Stomach smooth muscle (tissue), 2 donors: Measurements from ENCODE around the gene IFT20.
"Not testable (repeated sequence)": the region's sequence is repeated elsewhere in the genome, so short reads cannot be mapped to it uniquely, and the experiment has no call there.

Experiments used
- H3K27ac ChIP-seq: one replicate; pipeline ENCODE4 v1.7.0; 2013; ENCODE audit warnings: mild to moderate bottlenecking, low read length, inconsistent platforms
- H3K27me3 ChIP-seq, 2 donors: one replicate each; pipeline ENCODE4 v1.7.0; 2013; ENCODE audit warnings: low read length in 2 of 2; ENCODE audit not compliant: insufficient read depth in 2 of 2, control insufficient read depth in 1 of 2
- H3K36me3 ChIP-seq, 2 donors: one replicate each; pipeline ENCODE4 v1.7.0; 2013; ENCODE audit warnings: low read length in 2 of 2; ENCODE audit not compliant: control insufficient read depth in 2 of 2, insufficient read depth in 2 of 2
- H3K4me1 ChIP-seq: one replicate; pipeline ENCODE4 v1.7.0; 2013; ENCODE audit warnings: low read length; ENCODE audit not compliant: control insufficient read depth, insufficient read depth
- H3K4me3 ChIP-seq, 2 donors: one replicate each; pipeline ENCODE4 v1.7.0; 2013; ENCODE audit warnings: low read length in 2 of 2
- H3K9ac ChIP-seq, 2 donors: one replicate each; pipeline ENCODE4 v1.7.0; 2013; ENCODE audit warnings: low read length in 2 of 2, mild to moderate bottlenecking in 1 of 2
- H3K9me3 ChIP-seq, 2 donors: one replicate each; pipeline ENCODE4 v1.7.0; 2013; ENCODE audit warnings: low read length in 2 of 2; ENCODE audit not compliant: control insufficient read depth in 2 of 2
- donor health status: healthy.
- donor health status: Pancreatic carcinoma.

IFT20 gene

DNA sequence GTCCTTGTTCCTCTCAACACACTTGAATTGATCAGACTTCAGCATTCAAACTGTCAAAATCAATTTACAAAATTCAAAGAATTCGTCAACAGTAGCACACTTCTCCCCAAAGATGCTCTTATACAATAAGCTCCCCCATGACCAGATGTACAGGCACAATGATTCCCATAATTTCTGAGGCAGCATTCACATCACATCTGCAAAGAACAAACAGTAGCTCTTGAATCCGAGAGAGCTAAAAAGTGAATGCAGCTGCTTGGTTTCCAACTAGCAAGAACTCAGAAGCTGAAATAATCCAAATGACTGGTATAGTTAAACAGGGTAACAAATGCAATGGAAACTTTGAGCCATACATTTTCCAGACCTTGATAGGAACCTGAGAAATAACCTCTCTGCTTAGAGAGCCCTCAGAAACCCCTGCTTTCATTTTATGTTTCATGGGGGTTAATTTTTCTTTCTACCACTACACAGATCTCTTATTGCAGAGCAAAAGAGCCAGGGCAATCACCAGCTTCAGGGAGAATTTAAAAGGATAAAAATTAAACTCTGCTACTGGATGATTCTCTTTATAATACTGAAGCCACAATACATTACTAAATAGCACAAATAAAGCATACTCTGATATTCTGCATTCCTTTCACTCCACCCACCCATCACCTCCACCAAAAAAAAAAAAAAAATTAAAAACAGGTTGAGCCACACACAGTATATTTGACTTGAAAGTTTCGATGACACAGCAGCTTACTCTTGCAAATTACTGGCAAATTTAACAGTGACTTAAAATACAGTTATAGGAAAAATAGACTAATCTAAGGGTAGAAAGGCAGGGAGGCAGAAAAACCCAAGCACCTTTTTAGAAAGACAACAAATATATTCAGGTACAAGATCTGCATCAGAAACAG is 39.3 kb downstream of the IFT20 start:
- no peaks in the 10 kb centered on the region for H3K36me3 ChIP-seq
- H3K9me3 ChIP-seq, result no peaks in the 10 kb centered on the region

DNA sequence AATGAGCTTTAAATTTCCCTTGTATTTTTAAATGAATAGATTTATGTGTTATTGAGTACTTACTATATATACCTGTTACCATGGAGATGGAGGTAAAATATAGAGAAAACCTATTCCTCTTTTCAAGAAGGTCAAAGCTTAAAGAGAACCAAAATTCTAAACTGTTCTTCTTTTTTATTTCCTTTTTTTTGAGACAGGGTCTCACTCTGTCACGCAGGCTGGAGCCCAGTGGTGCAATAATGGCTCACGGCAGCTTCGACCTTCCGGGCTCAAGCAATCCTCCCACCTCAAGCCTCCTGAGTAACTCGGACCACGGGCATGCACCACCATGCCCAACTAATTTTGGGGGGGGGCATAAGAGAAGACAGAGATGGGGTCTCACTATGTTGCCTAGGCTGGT is 41.3 kb downstream of the IFT20 start:
- H3K9ac ChIP-seq, result no peak overlapping the region
- H3K27me3 ChIP-seq, result peaks cover 0 to 2% of the 10 kb centered on the region in 2 donors
- no peak overlapping the region for H3K4me3 ChIP-seq
- no peaks in the 10 kb centered on the region for H3K9me3 ChIP-seq
- H3K36me3 ChIP-seq, result no peaks in the 10 kb centered on the region
- no peak overlapping the region for H3K27ac ChIP-seq
- no peaks in the 10 kb centered on the region for H3K4me1 ChIP-seq

More for the DNA sequence above, 39.3 kb downstream of the IFT20 start:
- peaks cover 0 to 2% of the 10 kb centered on the region in 2 donors for H3K27me3 ChIP-seq
- H3K27ac ChIP-seq, result no peak overlapping the region
- no peaks in the 10 kb centered on the region for H3K4me1 ChIP-seq
- H3K4me3 ChIP-seq, result no peak overlapping the region
- no peak overlapping the region for H3K9ac ChIP-seq

DNA sequence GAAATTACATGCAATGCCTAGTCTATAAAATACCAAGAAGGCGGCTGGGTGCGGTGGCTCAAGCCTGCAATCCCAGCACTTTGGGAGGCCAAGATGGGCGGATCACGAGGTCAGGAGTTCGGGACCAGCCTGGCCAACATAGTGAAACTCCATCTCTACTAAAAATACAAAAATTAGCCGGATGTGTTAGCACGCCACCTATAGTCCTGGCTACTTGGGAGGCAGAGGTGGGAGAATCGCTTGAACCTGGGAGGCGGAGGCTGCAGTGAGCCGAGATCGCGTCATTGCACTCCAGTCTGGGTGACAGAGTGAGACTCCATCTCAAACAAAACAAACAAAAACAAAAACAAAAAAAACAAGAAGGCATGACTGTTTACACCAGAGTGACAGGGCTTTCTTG is 42.4 kb downstream of the IFT20 start:
- not testable (repeated sequence) for H3K36me3 ChIP-seq, H3K27ac ChIP-seq, H3K9me3 ChIP-seq, H3K4me1 ChIP-seq, H3K4me3 ChIP-seq, H3K9ac ChIP-seq, H3K27me3 ChIP-seq

DNA sequence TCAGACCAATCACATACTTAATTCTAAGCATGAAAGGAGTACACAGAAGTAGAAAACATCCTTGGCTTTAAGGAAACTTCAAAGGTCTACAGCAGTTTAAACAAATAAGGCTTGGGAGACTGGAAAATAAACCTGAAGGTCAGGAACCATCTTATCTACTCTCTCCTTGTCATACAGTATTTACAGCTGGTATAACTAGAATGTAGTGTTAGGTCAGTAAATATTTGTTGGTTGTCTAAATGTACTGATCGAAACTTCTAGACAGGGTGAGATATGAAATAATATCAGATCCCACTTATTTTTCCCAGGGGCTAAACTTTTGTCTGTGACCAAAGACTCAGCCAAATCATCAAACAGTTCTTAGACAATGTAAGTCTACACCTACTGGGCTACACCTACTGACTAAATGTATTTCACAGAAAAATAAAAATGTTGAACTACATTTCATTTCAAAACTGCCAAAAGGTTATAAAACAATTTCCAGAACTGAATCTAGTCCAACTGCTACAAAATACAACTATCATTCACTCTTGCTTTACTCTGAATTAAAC is 43.4 kb downstream of the IFT20 start:
- Histone ChIP-seq H3K27ac (no peak overlapping the region), H3K9ac (no peak overlapping the region), H3K4me1 (no peaks in the 10 kb centered on the region), H3K27me3 (peaks cover 0 to 2% of the 10 kb centered on the region in 2 donors), H3K36me3 (no peaks in the 10 kb centered on the region), H3K9me3 (no peaks in the 10 kb centered on the region), H3K4me3 (no peak overlapping the region)

DNA sequence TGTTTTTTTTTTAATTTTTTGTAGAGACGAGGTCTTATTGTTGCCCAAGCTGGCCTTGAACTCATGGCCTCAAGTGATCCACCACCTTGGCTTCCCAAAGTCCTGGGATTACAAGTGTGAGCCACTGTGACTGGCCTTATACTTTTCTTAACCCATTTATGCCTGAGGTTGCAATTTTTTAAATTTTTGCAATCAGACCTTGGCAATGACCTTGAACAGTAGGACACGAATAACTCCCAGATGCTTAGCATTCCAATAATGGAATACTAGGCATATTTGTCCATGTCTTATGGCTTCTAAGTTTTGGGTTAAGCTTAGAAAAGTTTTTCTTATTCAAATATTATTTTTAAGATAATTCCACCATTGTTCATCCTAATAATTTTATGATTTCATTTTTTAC is 44.6 kb downstream of the IFT20 start:
- no peaks in the 10 kb centered on the region for H3K36me3 ChIP-seq
- peaks cover 0 to 2% of the 10 kb centered on the region in 2 donors for H3K27me3 ChIP-seq
- H3K9me3 ChIP-seq, result no peaks in the 10 kb centered on the region
- no peak overlapping the region for H3K27ac ChIP-seq
- no peak overlapping the region for H3K9ac ChIP-seq
- no peak overlapping the region for H3K4me3 ChIP-seq
- no peaks in the 10 kb centered on the region for H3K4me1 ChIP-seq

DNA sequence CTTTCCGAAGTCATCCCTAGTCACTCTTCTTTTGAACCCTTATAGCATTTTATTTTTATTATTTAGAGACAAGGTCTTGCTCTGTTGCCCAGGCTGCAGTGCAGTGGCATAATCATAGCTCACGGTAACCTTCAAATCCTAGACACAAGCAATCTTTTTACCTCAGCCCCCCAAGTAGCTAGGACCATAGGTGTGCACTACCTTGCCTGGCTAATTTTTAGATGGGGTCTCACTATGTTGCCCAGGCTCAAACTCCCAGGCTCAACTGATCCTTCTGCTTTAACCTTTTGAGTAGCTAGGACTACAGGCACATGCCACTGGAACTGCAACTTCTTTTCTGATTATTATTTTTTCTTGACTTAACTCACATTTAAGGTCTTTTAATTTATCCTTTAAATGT is 49.3 kb downstream of the IFT20 start:
- H3K4me1 ChIP-seq, result no peaks in the 10 kb centered on the region
- no peaks in the 10 kb centered on the region for H3K27me3 ChIP-seq
- no peaks in the 10 kb centered on the region for H3K9me3 ChIP-seq
- H3K4me3 ChIP-seq, result no peak overlapping the region
- H3K27ac ChIP-seq, result no peak overlapping the region
- no peak overlapping the region for H3K9ac ChIP-seq
- no peaks in the 10 kb centered on the region for H3K36me3 ChIP-seq

DNA sequence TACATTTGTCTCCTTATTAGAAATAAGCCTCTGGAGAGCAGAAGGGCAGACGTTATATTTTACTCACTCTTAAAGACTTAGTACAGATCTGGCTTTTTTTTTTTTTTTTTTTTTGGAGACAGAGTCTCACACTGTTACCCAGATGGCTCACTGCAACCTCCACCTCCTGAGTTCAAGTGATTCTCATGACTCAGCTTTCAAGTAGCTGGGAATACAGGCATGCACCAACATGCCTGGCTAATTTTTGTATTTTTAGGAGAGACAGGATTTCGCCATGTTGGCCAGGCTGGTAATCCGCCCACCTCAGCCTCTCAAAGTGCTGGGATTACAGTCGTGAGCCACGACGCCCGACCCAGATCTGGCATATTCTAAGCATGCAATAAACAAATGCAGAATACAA is 52.7 kb downstream of the IFT20 start:
- no peak overlapping the region for H3K9ac ChIP-seq
- no peak overlapping the region for H3K4me3 ChIP-seq
- no peaks in the 10 kb centered on the region for H3K36me3 ChIP-seq
- no peaks in the 10 kb centered on the region for H3K4me1 ChIP-seq
- H3K9me3 ChIP-seq, result no peaks in the 10 kb centered on the region
- no peaks in the 10 kb centered on the region for H3K27me3 ChIP-seq
- H3K27ac ChIP-seq, result no peak overlapping the region

DNA sequence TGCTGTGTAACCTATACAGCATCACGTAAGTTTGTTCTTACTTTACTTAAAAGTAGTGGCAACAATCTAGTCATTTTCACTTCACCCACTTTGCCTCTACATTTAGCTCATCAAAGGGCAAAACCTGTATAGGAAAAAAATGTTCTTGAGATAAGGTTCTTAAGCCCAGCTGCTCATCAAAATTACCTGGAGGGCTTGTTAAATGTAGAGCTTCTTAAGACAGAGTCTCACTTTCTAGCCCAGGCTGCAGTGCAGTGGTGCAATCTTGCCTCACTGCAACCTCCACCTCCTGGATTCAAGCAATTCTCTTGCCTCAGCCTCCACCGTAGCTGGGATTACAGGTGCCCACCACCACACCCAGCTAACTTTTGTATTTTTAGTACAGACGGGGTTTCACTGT is 54.4 kb downstream of the IFT20 start:
- Histone ChIP-seq H3K9me3 (no peaks in the 10 kb centered on the region), H3K9ac (no peak overlapping the region), H3K4me3 (no peak overlapping the region), H3K27me3 (no peaks in the 10 kb centered on the region), H3K4me1 (no peaks in the 10 kb centered on the region), H3K27ac (no peak overlapping the region), H3K36me3 (no peaks in the 10 kb centered on the region)

DNA sequence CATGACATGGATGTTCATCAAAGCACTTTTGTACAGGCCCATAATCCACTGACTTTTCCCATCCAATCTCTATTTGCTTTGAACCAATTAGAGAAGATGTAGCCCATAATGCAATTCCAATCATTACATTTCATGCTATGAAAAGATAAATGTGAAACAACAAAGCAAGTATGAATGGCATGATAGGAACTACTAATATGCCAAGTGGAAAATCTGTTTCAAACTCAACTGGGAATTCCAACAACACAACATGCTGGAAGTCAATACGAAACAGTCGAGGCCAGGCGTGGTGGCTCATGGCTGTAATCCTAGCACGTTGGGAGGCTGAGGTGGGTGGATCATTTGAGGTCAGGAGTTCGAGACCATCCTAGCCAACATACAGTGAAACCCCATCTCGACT is 55.9 kb downstream of the IFT20 start:
- Histone ChIP-seq H3K36me3 (no peaks in the 10 kb centered on the region), H3K27ac (no peak overlapping the region), H3K27me3 (no peaks in the 10 kb centered on the region), H3K9me3 (no peaks in the 10 kb centered on the region), H3K4me3 (no peak overlapping the region), H3K9ac (no peak overlapping the region), H3K4me1 (no peaks in the 10 kb centered on the region)
